CD4-positive, alpha-beta T cell treated with Interferon gamma for 1 hour (primary cell): Measurements from ENCODE around the gene PRKCE.
"Not testable (repeated sequence)": the region's sequence is repeated elsewhere in the genome, so short reads cannot be mapped to it uniquely, and the experiment has no call there.

Experiments used
- DNase-seq: peaks from one replicate; pipeline ENCODE4 v3.0.0-alpha.2; 2020

The PRKCE gene

GRCh38 chr2:46184794-46185583 lies 533.5 kb downstream of the PRKCE start:
- DNase-seq: no peak

- no peak for DNase-seq
Observed at GRCh38 chr2:46187112-46187618, 535.7 kb downstream of the PRKCE start.

- no peak for DNase-seq
Observed at GRCh38 chr2:46188041-46188716, 536.7 kb downstream of the PRKCE start.

GRCh38 chr2:46193356-46193755 lies 541.9 kb downstream of the PRKCE start:
- DNase-seq: no peak

GRCh38 chr2:46193855-46194254 lies 542.4 kb downstream of the PRKCE start:
- DNase-seq: no peak

GRCh38 chr2:46194856-46195255 lies 543.4 kb downstream of the PRKCE start:
- no peak for DNase-seq

GRCh38 chr2:46195819-46196218 lies 544.3 kb downstream of the PRKCE start:
- no peak for DNase-seq

GRCh38 chr2:46196871-46197462 lies 545.5 kb downstream of the PRKCE start:
- DNase-seq: no peak

- DNase-seq: no peak
Observed at GRCh38 chr2:46197672-46198071, 546.2 kb downstream of the PRKCE start.

GRCh38 chr2:46198164-46198883 lies 546.8 kb downstream of the PRKCE start:
- no peak for DNase-seq

GRCh38 chr2:46198966-46199365 lies 547.5 kb downstream of the PRKCE start:
- no peak for DNase-seq

GRCh38 chr2:46200100-46200690 lies 548.7 kb downstream of the PRKCE start:
- DNase-seq: no peak

GRCh38 chr2:46200861-46201605 lies 549.6 kb downstream of the PRKCE start:
- DNase-seq: no peak

GRCh38 chr2:46202453-46202852 lies 551.0 kb downstream of the PRKCE start:
- no peak for DNase-seq

- DNase-seq: no peak
Observed at GRCh38 chr2:46202987-46203386, 551.5 kb downstream of the PRKCE start.

GRCh38 chr2:46203636-46204035 lies 552.2 kb downstream of the PRKCE start:
- DNase-seq: not testable (repeated sequence)

- DNase-seq: no peak
Observed at GRCh38 chr2:46207591-46207990, 556.1 kb downstream of the PRKCE start.

GRCh38 chr2:46208766-46209165 lies 557.3 kb downstream of the PRKCE start:
- DNase-seq: no peak

- no peak for DNase-seq
Observed at GRCh38 chr2:46210063-46210462, 558.6 kb downstream of the PRKCE start.

GRCh38 chr2:46211461-46211860 lies 560.0 kb downstream of the PRKCE start:
- DNase-seq: no peak

GRCh38 chr2:46213906-46214305 lies 562.4 kb downstream of the PRKCE start:
- no peak for DNase-seq

GRCh38 chr2:46216213-46216612 lies 564.7 kb downstream of the PRKCE start:
- no peak for DNase-seq
